GM19452 (cell line): ENCODE measurements around the gene C7orf25.

Experiments
- ATAC-seq: cut with Tn5 transposase; IDR thresholded peaks from one replicate; pipeline ENCODE4 v1.9.1; 2021; ENCODE audit not compliant: unreplicated experiment

Gene C7orf25

DNA sequence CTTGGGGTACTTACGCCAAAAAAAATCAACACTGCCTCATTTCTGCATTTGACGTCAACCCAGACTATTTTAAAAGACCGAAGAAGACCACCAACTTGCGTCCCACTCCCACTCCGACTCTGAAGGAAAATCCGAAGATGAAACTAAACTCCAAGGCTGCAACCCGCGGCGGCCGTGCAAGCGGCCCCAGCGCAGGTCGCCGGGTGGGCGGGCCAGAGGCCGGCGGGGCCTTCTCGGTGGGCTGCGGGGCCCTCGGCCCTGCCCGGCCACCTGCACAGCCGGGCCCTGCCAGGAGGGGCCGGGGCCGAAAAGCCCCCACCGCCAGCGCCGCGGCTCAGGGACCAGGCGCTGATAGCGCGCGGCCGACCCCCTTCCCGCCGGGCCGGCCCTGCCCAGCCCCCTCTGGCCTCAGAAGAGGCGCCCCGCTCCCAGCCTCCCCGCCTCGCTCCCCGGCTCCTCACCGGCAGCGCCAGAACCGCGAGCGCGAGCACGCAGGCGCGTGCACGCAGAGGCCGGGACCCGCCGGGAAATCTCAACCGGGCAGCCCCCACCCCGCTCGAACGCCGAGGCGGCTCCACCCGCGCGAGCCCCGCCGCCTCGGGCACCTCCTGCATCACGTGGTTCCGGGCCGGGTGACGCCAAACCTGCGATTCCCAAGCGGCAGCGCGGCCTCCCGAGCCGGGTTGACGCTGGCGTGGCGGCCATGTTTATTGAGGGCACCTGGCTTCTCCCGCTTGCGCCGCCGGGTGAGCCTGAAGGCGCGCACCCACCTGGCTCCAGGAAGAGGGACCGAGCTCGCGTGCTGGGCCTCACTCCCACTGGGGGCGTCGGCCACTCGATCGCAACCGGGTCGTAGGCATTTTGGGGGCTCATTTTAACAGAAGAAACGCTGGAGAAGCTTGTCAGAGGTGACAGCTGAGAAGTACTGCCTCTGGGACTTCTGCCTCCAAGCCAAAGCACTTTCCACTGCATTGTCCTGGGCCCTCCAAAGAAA lies at the start of gene C7orf25:
Gene C7orf25, minus strand, starts transcription at position 617 of the 994 bp plus-strand sequence. CDS start 1,170 bp downstream, outside the sequence.
- peak; percentile 92 for ATAC-seq

DNA sequence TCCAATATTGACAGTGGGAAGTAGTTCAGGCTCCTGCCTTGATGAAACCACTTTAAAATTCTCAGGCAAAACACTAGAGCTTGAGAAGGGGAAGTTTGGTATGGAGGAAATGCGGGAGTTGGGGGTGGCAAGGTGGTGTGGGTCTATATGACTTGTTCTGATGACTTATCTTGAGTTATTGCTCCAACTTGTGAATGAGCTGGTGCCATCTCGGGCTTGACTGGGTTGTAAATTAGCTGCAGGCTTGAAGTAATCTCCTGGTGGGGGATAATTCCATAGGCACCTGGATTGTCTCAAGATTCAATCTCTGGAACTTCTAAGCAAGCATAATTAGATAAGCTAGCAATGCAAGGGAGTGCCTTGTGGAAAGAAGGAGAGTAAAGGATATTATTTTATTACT lies 49.3 kb upstream of the C7orf25 start:
- ATAC-seq: no peak

GRCh38 chr7:42960762-42961161 lies 48.9 kb upstream of the C7orf25 start:
- ATAC-seq: peak; percentile 63

GRCh38 chr7:42959549-42959948 lies 47.7 kb upstream of the C7orf25 start:
- no peak for ATAC-seq

DNA sequence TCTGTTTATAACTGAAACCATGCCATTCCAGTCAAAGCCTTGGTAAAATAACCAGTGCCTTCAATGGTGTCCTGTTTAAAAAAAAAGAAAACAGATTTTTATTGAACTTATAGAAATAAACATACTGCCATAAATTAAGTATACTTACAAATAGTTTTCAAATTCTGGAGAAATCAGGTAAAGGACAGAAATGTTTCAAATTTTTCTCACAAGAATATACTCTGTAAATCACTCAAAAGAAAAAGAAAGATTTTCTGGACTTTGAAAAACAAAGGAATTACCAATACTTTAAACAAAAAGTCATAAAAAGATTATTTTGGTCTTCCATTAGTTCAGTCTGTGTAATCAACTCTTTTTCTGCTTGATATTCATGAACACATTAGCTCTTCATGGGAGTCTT lies 44.2 kb upstream of the C7orf25 start:
- no peak for ATAC-seq

GRCh38 chr7:42953994-42954393 lies 42.1 kb upstream of the C7orf25 start:
- ATAC-seq: no peak

DNA sequence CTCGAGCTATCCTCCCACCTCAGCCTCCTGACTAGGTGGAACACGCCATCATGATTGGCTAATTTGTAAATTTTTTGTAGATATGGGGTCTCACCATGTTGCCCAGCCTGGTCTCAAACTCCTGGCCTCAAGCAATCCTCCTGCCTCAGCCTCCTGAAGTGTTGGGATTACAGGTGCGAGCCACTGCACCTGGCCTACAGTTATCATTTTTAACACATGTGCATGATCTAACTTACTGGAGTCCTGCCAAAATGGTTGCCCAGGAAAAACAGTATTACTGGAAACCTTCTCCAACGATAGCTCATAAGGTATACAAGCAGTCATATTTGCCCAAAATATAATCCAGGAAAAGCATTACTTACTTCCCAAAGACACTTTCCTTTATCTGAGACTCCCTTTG lies 40.5 kb upstream of the C7orf25 start:
- no peak for ATAC-seq

- no peak for ATAC-seq
Observed at GRCh38 chr7:42950417-42950816, 38.5 kb upstream of the C7orf25 start.

DNA sequence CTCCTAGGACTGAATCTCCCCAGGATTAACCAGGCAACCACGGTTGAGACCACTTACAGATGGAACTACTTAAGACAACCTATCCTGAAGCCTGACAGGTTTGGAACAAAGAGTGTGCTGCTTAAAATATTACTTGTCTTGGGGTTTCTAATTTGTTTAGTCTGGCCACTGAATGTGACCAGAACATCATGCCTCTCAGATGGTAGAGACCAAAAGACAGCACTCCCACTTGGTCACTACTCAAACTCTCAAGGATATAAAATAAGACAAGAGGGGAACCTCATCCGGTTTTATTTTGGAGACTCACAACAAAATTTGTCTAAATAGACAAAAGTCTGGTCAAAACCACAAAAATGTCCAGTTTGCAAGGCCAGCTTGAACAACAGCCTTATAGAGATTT lies 35.7 kb upstream of the C7orf25 start:
- no peak for ATAC-seq

DNA sequence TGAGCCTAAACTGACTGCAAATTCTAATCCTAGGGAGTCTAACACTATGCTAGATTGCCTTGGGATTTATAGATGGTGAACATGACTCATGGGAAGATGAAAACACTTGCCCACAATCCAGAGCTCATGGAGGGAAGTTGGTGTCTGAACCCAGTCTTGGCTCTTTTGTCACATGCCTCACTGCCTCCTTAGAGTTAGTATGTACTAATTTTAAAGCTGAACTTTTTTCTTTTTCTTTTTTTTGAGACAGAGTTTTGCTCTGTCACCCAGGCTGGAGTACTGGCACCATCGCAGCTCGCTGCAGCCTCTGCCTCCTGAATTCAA lies 34.7 kb upstream of the C7orf25 start:
- no peak for ATAC-seq

GRCh38 chr7:42945821-42946626 lies 34.2 kb upstream of the C7orf25 start:
- ATAC-seq: peak; percentile 66

DNA sequence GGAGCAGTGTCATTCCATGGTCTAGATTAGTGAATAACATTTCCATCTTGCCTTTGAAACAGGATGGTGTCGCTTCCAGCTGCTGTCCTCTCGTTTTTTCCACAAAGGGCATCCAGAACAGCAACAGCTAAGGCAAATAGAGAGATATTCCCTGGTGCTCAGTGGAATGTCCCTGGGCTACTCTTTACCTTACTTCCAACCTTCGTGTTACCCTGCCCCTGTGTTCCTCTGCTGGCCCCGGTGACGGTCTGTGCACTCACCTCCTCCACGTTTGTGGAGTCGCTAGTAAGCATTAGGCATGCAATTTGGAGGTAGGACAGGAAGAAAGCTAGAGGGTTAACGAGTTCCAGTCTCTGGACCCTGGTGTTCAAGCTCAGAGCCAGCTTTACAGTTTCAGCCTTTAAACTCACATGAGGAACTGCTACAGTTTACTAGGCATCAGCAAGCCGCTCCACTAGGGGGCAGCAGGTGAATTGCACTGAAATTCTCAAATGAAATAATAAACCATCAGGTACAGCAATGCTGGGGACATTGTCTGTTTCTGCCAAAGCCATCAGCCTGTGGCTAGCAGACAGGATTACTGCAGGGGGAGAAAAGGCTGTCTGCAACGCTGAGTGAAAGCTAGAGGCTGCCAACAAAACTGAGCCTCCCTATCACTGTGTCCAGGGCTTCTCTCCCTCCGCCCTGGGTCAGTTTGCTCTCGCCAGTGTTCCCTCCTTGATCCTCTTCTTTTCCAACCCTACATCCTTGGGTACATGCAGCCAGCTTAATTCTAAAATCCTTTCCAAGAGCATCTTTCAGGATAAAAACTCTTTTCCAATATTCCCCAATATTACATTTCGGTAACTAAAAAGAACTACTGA lies 29.3 kb upstream of the C7orf25 start:
- no peak for ATAC-seq

- no peak for ATAC-seq
Observed at GRCh38 chr7:42939457-42940240, 27.8 kb upstream of the C7orf25 start.

DNA sequence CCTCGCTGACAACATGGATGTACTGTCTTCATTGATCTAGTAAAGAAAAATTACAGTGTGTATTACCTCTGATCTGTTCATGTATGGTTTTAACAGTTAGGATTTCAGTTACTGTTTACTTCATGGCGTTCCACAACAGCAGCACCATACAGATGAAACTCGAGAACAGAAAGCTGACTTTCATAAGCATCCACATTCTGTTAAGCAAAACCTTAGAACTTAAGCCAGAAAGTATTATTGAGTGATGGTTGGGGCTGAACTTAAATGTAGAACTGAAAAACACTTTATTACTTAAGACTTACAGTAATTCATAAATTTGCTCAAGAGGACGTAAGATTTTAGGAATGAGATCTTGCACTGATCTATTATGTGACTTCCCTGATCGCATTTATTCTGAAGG lies 24.0 kb upstream of the C7orf25 start:
- ATAC-seq: no peak

- ATAC-seq: no peak
Observed at GRCh38 chr7:42934291-42934690, 22.4 kb upstream of the C7orf25 start.

DNA sequence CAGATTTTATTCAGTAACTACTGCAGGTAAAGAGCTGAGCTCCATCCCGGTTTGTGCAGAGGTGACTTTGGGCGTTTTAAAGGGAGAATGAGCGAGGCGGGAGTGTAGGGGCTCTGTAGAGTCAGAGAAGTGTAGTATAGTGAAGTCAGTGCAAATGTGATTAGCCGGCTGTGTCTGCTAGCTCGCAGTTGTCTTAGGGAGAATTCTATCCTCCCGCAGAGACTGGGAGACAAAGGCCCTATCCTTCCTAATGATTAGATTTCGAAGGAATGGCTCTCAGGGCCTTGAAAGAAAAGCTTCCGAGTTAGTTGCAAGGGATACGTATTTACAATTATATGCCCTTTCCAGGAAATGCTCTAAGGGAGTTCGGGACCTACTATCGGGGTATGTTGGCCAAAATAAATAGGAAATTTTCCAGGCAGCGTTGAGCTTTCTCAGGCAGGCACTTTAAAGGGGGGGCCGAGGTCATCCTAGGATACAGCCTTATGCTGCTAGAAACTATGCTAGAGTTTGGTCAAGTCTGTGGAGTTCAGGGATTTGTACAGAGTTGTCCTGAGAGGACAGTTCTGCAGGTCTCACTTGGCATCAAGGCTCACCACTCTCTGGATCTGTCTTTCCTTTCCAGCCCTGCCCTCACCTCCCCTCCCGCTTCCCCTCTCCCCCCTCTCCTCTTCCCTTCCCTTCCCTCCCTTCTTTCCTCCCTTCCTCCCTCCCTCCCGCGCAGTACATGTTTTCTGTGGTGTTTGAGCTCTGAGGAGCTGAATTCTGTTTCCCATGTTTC lies 21.1 kb upstream of the C7orf25 start:
- no peak for ATAC-seq

DNA sequence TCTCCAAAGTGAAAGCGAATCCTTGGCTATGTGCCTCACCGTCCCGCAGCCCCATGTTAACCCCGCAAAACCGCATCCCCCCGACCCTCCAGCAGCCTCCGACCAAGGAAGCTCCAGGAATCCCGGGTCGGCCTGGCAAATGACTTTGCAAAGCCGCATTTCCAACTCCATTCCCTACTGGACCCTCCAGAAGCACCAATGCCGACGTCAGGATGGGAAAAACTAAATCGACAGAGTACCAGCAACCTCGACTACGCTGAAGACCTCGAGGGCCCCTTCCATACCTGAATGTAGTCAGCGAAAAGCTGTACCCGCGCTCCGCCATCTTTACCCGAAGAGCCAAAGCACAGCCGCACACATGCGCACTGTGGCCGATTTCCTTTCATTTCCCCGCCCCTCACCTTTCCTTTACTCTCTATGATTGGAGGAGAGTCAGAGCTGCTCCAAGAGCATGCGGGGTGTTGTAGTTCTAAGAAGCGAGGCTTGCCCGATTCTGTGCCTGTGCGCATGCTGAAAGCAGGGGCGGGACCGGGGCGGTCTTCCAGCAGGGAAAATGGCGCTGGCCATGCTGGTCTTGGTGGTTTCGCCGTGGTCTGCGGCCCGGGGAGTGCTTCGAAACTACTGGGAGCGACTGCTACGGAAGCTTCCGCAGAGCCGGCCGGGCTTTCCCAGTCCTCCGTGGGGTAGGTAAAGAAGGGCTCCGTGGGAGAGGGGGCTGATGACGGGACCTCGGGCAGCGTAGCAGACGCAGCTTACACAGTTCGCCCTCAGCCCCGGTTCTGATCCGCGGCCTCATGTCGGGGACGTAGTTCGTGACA lies 20.2 kb upstream of the C7orf25 start, which contains the start of the genes MRPL32 and PSMA2:
Gene MRPL32, plus strand, starts transcription at position 543 of the 818 bp plus-strand sequence. Its CDS starts 11 bp downstream, at position 554.
Gene PSMA2, minus strand, starts transcription at position 341 of the 818 bp plus-strand sequence. Its CDS starts 16 bp downstream, at position 325.
- ATAC-seq: peak; percentile 100

GRCh38 chr7:42931447-42931833 lies 19.6 kb upstream of the C7orf25 start:
- no peak for ATAC-seq
